Sigmoid colon (tissue), 4 donors: Measurements from ENCODE around the gene CCDC8.

ENCODE experiments used
- EP300 ChIP-seq, 4 donors: sonication (generic); formaldehyde crosslinking; IDR thresholded peaks; one replicate each; pipeline ENCODE4 v1.6.1; 2017; ENCODE audit warnings: antibody characterized with exemption in 4 of 4
- POLR2A ChIP-seq, 2 donors: fragments of 450-650 bp; IDR thresholded peaks; one replicate each; pipeline ENCODE4 v1.6.1; 2016; ENCODE audit warnings: antibody characterized with exemption in 2 of 2, mild to moderate bottlenecking in 2 of 2, moderate library complexity in 2 of 2

DNA sequence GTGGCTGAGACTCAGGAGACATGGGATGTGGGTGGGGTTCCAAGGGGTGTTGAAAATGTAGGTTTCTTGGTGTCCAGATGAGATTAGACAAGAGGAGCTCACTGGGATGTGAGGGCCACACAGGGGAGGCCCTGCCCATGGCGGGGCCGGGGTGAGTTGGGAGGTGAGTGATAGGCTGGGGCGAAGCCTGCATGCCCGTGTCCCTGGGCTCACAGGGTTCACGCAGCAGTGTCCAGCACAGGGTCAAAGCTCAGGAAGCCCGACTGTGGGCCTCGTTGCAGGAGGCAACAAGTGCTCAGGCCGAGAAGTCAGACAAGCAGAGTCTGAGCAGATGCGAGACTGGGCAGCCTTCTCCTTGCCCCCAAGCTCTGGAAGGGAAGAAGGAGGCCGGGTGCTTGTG is 27.2 kb downstream of the CCDC8 start:
- TF ChIP-seq POLR2A (IDR thresholded peaks at IDR 0.05) (no peak), EP300 (IDR thresholded peaks at IDR 0.05) (no peak)
